ENCODE results near the gene KPTN.
A peak's percentile ranks its signal among the peaks of the same experiment; 100 is the strongest.
"Not testable (repeated sequence)": the region's sequence is repeated elsewhere in the genome, so short reads cannot be mapped to it uniquely, and the experiment has no call there.

KPTN gene

DNA sequence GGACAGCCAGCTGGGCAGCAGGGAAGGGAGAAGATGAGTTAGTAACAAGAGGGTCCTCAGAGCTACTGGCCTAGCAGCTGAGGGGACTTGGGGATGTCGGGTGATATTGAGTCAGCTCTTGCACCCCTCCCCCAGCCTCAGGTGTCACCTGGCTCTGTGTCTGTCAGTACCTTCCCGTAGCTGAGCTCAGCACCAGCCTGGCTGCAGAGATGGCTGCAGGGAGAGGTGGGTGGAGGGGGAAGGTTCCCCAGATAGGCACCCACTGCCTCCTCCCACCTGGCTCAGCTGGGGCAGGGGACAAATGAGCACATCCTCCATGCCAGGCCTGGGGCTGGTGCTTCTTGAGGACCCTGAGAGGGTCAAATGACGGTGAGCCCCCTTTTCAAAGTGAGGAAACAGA, 6.8 kb upstream of the KPTN start:
- DNase-seq, result no peak

- no peak for DNase-seq
These were observed 6.0 kb upstream of the KPTN start for GRCh38 chr19:47490031-47490430.

DNA sequence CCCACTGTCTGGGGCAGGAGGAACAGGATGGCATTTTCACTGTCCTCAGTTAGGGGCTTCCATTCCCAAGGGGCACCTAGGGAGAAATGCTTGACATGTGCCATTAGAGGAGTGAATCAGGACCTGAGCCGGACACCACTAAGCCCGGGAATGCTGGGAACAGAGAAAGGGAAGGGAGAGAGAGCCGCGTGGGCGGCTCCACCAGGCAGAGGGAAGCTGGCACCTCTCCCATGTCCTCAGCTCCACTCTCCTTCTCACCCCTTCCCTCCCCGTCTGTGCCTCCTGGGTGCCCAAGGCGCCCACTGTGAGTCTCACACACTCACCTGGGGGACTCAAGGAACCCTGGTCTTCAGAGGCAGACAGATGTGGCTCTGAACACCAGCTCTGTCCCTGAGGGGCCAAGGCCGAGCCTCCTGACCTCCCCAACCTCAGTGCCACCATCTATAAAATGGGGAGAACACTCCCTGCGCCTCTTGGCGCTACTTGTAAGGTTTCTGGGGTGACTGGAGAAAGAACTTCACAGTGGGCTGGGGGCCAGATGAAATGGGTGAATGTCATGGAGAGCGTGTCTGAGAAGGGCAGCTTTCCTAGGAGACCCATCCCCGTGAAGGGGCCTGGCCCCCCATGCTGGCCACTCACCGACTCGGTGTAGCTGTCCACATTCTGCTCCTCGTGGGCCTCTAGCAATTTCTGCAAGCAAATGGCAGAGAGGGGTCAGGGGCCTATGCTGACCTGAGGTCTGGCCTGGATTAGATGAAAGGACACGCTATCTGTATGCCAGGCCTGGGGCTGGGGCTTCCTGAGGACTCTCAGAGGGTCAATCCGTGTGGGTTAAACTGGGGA, 5.3 kb upstream of the KPTN start:
- DNase-seq, result no peak

DNA sequence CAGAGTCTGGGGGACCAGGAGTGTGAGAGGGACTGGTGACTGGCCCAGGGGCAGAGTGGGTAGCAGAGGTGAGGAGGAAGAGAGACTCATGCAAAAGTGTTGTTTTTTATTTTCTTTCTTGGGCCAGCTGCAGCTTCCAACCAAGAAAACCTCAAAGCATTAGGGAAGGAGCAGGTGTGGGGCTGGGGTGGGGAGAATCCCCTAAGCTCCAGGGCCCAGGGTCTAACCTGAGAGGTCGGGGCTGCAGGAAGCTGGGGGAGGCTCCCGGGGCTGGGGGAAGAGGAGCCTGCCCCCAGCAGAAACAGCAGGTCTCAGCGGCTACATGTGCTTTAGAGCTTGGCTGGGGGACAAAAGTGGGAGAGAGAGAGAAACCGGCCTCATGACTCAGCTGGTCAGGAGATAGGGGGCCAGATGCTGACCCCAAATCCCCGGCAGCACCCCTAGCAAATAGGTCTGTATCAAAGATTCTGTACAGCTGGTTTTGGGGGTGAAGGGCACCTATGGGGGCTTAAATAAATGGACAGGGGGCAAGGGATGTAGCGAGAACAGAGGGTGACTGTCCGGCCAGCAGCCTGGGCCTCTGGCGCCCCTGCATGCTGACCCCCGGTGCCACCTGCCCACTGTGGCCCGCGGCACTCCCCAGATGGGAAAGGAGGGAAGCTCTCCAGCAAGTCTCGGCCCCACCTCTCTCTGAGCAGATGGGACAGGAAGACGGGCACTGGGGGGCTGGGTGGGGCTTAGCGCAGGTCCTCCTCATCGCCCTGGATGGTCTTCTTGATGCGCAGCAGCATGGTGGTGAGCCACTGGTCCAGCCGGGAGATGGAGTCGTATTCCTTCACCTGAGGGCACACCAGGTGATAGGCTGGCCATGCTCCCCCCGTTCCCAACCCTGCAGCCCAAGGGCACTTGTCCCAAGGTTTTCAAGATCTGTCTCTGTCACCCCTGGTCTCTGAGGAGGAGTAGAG, 3.8 kb upstream of the KPTN start:
- DNase-seq, result no peak

GRCh38 chr19:47486900-47487299, 2.9 kb upstream of the KPTN start:
- no peak for DNase-seq

- not testable (repeated sequence) for DNase-seq
These were observed 2.2 kb upstream of the KPTN start for GRCh38 chr19:47486220-47486619.

DNA sequence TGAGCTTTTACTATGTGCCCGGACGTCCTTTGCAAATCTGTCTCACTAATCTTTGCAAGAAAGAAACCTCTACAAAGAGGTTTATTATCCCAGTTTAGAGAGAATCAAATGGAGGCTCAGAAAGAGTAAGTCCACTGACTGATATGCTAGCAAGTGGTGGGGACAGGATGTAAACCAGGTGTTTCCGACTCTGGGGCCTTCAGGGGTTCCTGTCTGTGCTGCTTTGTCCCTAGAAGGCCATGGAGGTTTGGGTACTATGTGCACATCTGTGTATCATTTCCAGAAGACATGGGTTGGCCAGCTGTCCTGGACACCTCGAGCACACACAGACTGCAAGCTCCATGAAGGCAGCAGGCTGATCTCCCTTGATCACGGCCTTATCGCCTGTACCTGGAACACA, 1.2 kb upstream of the KPTN start:
- DNase-seq, result no peak

- DNase-seq, result no peak
These were observed 819 bp downstream of the KPTN start for GRCh38 chr19:47483200-47483599.

GRCh38 chr19:47481460-47482052, 2.5 kb downstream of the KPTN start:
- no peak for DNase-seq

DNA sequence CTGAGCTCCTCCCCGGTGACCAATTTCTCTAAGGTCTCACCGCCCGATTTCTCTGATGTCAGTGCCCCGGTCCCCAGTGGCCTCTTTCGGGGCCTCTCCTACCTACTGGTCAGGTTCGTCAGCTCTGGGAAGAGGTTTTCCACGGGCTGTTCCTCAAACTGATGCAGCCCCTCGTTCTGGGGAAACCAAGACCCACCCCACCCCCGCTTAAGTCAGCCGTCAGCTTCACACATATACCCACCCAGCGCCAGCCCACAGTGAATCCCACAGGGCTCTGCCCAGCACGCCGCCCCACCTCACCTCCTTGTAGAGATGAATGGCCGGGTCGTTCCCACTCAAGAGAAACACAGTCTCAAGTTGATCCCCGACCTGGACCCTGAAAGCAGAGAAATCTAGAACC, 3.4 kb downstream of the KPTN start:
- DNase-seq, result no peak

DNA sequence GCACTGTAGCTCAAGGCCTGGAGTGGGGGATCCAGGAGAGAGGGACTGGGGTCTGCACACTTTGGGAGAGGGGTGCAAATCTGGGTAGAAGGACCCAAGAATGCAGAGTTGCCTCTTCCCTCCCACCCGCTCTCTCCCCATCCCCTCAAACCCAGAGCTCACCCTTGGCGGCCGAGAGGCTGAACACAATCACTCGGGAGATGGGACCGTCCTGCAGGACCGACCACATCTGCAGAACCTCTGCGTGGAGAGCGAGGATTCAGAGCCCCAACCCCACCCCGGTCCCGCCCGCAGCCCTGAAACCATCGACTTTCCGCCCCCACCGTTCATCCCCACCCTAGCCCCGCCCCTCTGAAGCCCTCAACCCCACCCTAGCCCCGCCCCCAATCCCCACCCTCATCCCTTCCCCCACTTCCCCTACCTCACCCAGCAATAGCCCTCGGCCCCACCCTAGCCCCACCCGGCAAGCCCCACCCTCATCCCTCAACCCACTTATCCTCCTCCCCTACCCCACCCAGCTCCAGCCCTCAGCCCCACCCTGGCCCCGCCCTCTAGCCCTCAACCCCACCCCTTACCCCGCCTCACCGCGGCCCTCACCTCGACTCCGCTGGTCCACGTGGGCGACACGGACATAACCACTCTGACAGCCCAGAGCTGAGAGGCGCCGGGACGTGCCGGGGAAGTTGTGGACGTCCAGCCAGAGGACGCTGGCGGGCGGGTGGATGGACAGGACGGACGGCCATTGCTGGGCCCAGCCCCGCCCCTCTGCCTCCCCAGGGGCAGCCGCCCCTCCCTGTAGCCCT, 4.1 kb downstream of the KPTN start:
- DNase-seq, result no peak

DNA sequence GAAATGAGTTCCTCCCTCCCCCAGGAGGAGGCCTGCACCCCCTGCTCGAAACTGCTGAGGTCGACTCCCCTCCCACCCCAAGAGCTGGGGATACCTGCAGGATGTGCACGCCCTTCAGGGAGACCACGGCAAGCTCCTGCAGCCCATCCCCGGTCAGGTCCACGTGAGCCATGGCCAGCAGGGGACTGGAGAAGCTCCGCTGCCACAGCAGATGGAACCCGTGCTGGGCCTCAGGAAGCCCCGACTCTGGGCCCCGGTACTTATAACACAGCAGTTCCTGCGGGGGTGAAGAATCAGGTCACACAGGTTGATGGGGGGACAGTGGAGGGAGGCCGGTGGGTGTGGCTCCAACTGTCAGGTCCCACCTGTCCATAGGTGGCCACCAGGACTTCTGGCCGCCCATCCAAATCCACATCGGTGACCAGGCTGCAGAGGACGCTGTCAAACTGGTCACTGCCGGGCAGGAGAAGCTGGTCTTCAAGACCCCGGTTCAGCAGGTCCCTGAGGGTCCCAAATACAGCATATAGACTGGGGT, 7.5 kb downstream of the KPTN start:
- DNase-seq, result no peak

DNA sequence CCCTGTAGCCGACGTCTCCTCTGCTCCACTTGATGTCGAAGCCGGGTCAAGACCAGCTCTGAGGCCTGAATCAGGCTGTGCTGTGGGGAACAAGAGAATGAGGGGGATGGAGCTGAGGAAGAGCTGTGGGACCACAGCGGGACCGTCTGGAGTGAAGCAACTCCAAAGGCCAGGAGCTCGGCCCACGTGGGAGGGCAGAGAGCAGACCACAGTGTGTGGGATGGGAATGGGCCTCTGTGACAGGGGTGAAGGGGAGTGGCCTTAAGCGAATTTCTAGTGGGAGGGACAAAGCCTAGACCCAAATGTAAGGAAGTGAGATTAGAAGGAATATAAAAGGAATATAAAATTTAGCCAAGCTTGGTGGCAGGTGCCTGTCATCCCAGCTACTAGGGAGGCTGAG, 8.6 kb downstream of the KPTN start:
- no peak for DNase-seq

GRCh38 chr19:47473336-47473735, 10.7 kb downstream of the KPTN start:
- DNase-seq, result no peak

DNA sequence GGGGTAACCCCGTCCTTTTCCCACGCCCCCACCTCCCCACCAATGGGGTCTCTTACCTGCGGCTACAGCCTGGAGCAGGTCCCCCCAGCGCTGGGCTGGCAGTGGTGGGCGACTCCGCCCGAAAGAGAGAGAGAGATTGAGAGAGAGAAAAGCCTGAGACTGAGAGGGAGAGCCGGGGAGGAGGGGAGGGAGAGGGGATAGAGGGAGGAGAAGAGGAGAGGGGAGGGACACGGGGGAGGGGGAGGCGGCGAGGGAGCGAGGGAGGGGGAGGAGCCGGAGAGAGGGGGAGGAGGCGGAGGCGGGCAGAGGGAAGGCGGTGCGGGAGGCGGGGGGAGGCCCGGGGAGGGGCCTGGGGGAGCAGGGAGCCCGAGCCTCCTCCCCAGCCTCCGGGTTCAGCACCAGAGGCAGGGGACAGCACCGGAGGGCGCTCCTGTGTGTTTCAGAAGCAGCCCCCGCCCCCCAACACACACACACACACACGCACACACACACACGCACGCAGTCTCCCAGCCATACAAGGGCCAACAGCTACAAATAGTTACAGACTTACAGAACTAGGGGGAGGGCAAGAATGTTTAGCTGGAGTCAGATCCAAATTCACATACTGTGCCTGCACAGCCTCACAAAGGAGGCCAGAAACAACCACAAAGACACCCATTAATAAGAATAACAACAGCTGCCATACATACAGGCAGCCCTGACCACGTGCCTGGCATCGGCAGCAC, 12.1 kb downstream of the KPTN start, which contains the start of gene SLC8A2:
TSS of gene SLC8A2 (minus strand) at position 161 of the 725 bp plus-strand sequence. CDS start 5,490 bp downstream, outside the sequence.
- peak; percentile 49 for DNase-seq

DNA sequence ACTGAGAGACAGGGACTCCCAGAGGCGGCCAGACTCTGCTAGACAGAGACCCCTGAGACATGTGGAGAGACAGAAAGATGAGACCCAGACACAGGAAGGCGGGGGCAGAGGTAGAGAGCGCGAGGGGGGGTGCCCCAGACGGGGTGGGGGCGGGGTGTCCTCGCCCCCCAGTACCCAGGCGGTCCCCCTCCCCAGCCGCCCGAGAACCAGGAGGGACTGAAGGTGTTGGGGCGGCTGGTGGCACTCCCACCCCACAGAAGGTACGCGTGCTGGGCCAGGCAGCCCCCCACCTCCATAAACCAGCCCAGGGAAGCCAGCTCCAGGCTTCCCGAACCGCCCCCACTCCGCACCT, 12.7 kb downstream of the KPTN start:
- DNase-seq, result no peak

DNA sequence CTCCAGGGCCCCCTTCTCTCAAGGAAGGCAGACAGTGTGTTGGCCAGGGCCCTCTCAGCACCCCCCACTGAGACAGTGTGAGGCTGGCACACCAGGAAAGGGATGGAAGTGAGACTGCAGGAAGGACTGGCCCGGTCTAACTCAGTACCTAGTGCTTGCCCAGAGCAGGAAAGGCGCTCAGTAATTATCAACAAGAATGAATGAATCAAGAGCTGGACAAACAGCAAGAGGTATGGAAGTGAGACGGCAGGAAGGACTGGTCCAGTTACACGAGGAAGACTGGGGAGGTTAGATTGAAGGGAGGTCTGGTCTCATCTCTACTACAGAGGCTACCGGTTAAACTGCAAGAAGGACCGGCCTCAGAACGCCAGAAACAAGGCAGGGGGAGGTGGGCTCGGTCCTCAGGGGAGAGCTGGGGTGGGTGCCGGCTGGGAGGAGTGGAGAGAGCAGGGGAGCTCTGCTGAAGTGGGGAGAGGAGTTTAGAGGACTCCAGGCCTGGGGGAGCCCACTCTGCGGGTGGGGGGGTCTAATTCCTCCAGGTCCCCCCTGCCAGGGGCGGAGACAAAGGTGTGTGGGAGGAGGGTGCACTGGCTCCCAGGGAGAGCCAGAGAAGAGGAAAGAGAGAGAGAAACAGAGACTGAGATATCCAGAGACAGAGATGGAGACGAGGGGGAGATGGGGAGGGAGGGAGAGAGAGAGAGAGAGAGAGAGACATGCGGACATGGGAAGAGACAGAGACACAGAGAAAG, 13.4 kb downstream of the KPTN start:
- no peak for DNase-seq

DNA sequence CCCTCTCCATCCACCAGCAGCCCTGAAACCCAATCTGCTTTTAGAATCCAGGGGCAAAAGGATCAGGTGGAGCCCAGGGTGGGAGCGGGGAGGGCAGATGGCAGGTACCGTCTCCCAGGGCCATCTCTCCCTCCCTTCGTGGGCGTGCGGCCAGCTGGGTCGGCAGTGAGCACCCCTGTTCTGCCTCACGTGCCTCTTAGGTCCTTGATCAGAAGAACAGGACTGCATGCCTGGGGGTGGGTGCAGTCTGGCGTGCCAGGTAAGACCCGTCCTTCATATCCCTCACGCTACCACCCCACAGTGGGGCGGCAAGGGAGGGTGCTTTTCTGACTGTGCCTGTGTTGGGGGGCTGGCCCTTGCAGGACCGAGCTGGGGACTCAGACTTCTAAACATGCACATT, 14.3 kb downstream of the KPTN start:
- no peak for DNase-seq

- no peak for DNase-seq
These were observed 14.7 kb downstream of the KPTN start for GRCh38 chr19:47469363-47469700.

GRCh38 chr19:47467914-47468313, 16.1 kb downstream of the KPTN start:
- DNase-seq, result no peak

- DNase-seq, result no peak
These were observed 18.1 kb downstream of the KPTN start for GRCh38 chr19:47465957-47466356.

Measured in T-helper 9 cell (primary cell).